ENCODE results near the gene PID1. TPM values are rescaled to one million over a fixed set of nuclear protein-coding genes. Genes with fewer than 3 reads are reported as not detected.

PID1 gene
- total RNA-seq, 1 donor from 2014 or later = 51.4 TPM

- H3K27me3 ChIP-seq = no peaks in the 10 kb centered on the region
- no peak overlapping the region for H3K4me3 ChIP-seq
- ATAC-seq (no peak), DNase-seq (no peak)
- H3K4me1 ChIP-seq = no peaks in the 10 kb centered on the region
- H3K9me3 ChIP-seq = no peaks in the 10 kb centered on the region
- no peak overlapping the region for H3K27ac ChIP-seq
- H3K36me3 ChIP-seq = no peaks in the 10 kb centered on the region
- intact Hi-C loops (cut with DNase I) = no loop called here
- TF ChIP-seq CTCF (IDR thresholded peaks at IDR 0.05) = no peak
Measured at GRCh38 chr2:229218329-229218921, 52.7 kb downstream of the PID1 start.

GRCh38 chr2:229212241-229212640 lies 58.8 kb downstream of the PID1 start:
- intact Hi-C loops (cut with DNase I) = no loop called here
- no peak overlapping the region for H3K27ac ChIP-seq
- DNase-seq (no peak), ATAC-seq (no peak)
- no peaks in the 10 kb centered on the region for H3K27me3 ChIP-seq
- TF ChIP-seq CTCF (IDR thresholded peaks at IDR 0.05) = no peak
- H3K4me3 ChIP-seq = no peak overlapping the region
- no peaks in the 10 kb centered on the region for H3K9me3 ChIP-seq
- no peaks in the 10 kb centered on the region for H3K36me3 ChIP-seq
- no peaks in the 10 kb centered on the region for H3K4me1 ChIP-seq

- H3K27ac ChIP-seq = no peak overlapping the region
- intact Hi-C loops (cut with DNase I) = no loop called here
- no peaks in the 10 kb centered on the region for H3K36me3 ChIP-seq
- no peaks in the 10 kb centered on the region for H3K27me3 ChIP-seq
- no peaks in the 10 kb centered on the region for H3K4me1 ChIP-seq
- H3K4me3 ChIP-seq = no peak overlapping the region
- no peaks in the 10 kb centered on the region for H3K9me3 ChIP-seq
- ATAC-seq (no peak), DNase-seq (no peak)
- TF ChIP-seq CTCF (IDR thresholded peaks at IDR 0.05) = no peak
Measured at GRCh38 chr2:229210641-229211040, 60.4 kb downstream of the PID1 start.

GRCh38 chr2:229206548-229206947 lies 64.5 kb downstream of the PID1 start:
- intact Hi-C loops (cut with DNase I) = no loop called here
- no peak overlapping the region for H3K4me3 ChIP-seq
- no peaks in the 10 kb centered on the region for H3K9me3 ChIP-seq
- no peaks in the 10 kb centered on the region for H3K27me3 ChIP-seq
- ATAC-seq (no peak), DNase-seq (no peak)
- H3K4me1 ChIP-seq = no peaks in the 10 kb centered on the region
- H3K27ac ChIP-seq = no peak overlapping the region
- no peak for TF ChIP-seq CTCF (IDR thresholded peaks at IDR 0.05)
- H3K36me3 ChIP-seq = no peaks in the 10 kb centered on the region

- DNase-seq = no peak
- H3K27ac ChIP-seq = no peak overlapping the region
- H3K9me3 ChIP-seq = no peaks in the 10 kb centered on the region
- no peaks in the 10 kb centered on the region for H3K27me3 ChIP-seq
- no peak overlapping the region for H3K4me3 ChIP-seq
- no peak for ATAC-seq
- intact Hi-C loops (cut with DNase I) = no loop called here
- H3K36me3 ChIP-seq = no peaks in the 10 kb centered on the region
- no peak for TF ChIP-seq CTCF (IDR thresholded peaks at IDR 0.05)
- no peaks in the 10 kb centered on the region for H3K4me1 ChIP-seq
Measured at GRCh38 chr2:229205704-229206103, 65.4 kb downstream of the PID1 start.

- Histone ChIP-seq H3K36me3 (no peaks in the 10 kb centered on the region), H3K4me3 (no peak overlapping the region), H3K9me3 (no peaks in the 10 kb centered on the region), H3K27ac (no peak overlapping the region), H3K4me1 (no peaks in the 10 kb centered on the region), H3K27me3 (no peaks in the 10 kb centered on the region)
- no peak for DNase-seq
- no peak for ATAC-seq
- no peak for TF ChIP-seq CTCF (IDR thresholded peaks at IDR 0.05)
- intact Hi-C loops (cut with DNase I) = no loop called here
Measured at GRCh38 chr2:229202646-229203045, 68.4 kb downstream of the PID1 start.
